Endothelial cell (in vitro differentiated cells): Measurements from ENCODE around the gene TMEM9B. TPM values are rescaled to one million over a fixed set of nuclear protein-coding genes. Genes with fewer than 3 reads are reported as not detected.
"Not testable (repeated sequence)": the region's sequence is repeated elsewhere in the genome, so short reads cannot be mapped to it uniquely, and the experiment has no call there.

Experiments
- DNase-seq: peaks from one replicate; pipeline ENCODE4 v3.0.0; 2021; ENCODE audit warnings: low spot score
- H3K27ac Mint-ChIP-seq: one replicate; pipeline ENCODE4 v1.8.0; 2021; ENCODE audit warnings: mixed read lengths, inconsistent platforms; ENCODE audit not compliant: unreplicated experiment
- H3K27me3 Mint-ChIP-seq: one replicate; pipeline ENCODE4 v1.8.0; 2021; ENCODE audit warnings: mild to moderate bottlenecking, moderate library complexity, mixed read lengths, inconsistent platforms; ENCODE audit not compliant: unreplicated experiment
- H3K36me3 Mint-ChIP-seq: one replicate; pipeline ENCODE4 v1.8.0; 2021; ENCODE audit warnings: mild to moderate bottlenecking, low read depth, mixed read lengths, inconsistent platforms; ENCODE audit not compliant: unreplicated experiment
- H3K4me1 Mint-ChIP-seq: one replicate; pipeline ENCODE4 v1.8.0; 2021; ENCODE audit warnings: mild to moderate bottlenecking, mixed read lengths, inconsistent platforms; ENCODE audit not compliant: unreplicated experiment
- H3K4me3 Mint-ChIP-seq: one replicate; pipeline ENCODE4 v1.8.0; 2021; ENCODE audit warnings: mild to moderate bottlenecking, mixed read lengths, inconsistent platforms; ENCODE audit not compliant: unreplicated experiment
- H3K9me3 Mint-ChIP-seq: one replicate; pipeline ENCODE4 v1.8.0; 2021; ENCODE audit warnings: mixed read lengths, inconsistent platforms; ENCODE audit not compliant: unreplicated experiment
- total RNA-seq: library from RNA; stranded (reverse); fragmentation: NEBNext Ultra II Directional; extraction: Animal tissue kit (Norgen Biotek cat#: 25700); gene quantifications from one replicate; pipeline ENCODE4 v1.2.1, GENCODE V29; 2021; ENCODE audit not compliant: unreplicated experiment
- TF ChIP-seq, protein P1 (sequence below): fragments of 200-600 bp; sonication (generic); IDR thresholded peaks from one replicate; pipeline ENCODE4 v1.5.0; 2021; ENCODE audit warnings: antibody characterized with exemption; ENCODE audit not compliant: unreplicated experiment

Gene TMEM9B
- total RNA-seq, 1 donor from 2014 or later, result 23.4 TPM

DNA sequence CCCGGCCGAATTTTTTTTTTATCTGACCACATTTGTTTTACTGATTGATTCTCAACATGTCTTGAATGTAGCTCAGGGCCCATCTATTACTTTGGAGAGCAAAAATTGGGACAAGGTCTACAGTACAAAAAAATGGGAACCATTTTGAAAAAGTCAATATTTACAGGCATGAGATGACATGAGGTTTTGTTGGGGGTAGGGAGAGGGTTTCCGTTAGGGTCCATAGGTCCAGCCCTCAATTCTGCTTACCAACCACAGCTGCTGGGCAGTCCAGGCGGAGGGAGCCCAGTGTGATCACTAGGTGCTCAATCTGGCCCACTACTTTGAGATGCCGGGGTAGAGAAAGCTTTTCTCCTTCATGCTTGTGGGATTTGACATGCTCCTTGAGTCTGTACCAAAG, 21.2 kb upstream of the TMEM9B start:
- H3K4me1 Mint-ChIP-seq, result no peaks in the 10 kb centered on the region
- H3K27ac Mint-ChIP-seq, result no peak overlapping the region
- no peaks in the 10 kb centered on the region for H3K36me3 Mint-ChIP-seq
- H3K27me3 Mint-ChIP-seq, result peaks cover 3% of the 10 kb centered on the region
- no peak for DNase-seq
- no peaks in the 10 kb centered on the region for H3K9me3 Mint-ChIP-seq
- TF ChIP-seq, protein P1, sequence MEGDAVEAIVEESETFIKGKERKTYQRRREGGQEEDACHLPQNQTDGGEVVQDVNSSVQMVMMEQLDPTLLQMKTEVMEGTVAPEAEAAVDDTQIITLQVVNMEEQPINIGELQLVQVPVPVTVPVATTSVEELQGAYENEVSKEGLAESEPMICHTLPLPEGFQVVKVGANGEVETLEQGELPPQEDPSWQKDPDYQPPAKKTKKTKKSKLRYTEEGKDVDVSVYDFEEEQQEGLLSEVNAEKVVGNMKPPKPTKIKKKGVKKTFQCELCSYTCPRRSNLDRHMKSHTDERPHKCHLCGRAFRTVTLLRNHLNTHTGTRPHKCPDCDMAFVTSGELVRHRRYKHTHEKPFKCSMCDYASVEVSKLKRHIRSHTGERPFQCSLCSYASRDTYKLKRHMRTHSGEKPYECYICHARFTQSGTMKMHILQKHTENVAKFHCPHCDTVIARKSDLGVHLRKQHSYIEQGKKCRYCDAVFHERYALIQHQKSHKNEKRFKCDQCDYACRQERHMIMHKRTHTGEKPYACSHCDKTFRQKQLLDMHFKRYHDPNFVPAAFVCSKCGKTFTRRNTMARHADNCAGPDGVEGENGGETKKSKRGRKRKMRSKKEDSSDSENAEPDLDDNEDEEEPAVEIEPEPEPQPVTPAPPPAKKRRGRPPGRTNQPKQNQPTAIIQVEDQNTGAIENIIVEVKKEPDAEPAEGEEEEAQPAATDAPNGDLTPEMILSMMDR, result no peak
- H3K4me3 Mint-ChIP-seq, result no peak overlapping the region

DNA sequence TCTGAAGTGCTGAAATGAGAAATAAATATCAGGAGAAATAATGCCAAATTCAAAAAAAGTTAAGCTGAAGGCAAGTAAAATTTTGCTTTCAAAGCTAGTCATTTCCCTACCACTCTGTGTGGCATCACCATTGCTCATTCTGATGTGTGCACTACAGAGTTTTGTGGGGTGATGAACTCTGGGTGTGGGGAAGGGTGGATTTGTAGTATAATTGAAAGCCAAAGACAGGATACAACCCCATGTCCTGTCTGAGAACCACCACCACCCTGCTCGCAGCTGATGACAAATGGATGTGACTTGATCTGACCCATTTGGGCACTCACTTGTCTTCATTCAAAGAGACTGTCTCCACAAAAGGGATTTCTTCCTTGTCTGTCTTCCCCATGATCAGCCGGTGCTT, 19.3 kb upstream of the TMEM9B start:
- no peaks in the 10 kb centered on the region for H3K4me1 Mint-ChIP-seq
- H3K36me3 Mint-ChIP-seq, result no peaks in the 10 kb centered on the region
- TF ChIP-seq, protein P1, result no peak
- no peak for DNase-seq
- no peaks in the 10 kb centered on the region for H3K9me3 Mint-ChIP-seq
- no peak overlapping the region for H3K4me3 Mint-ChIP-seq
- H3K27me3 Mint-ChIP-seq, result peaks cover 3% of the 10 kb centered on the region
- no peak overlapping the region for H3K27ac Mint-ChIP-seq

DNA sequence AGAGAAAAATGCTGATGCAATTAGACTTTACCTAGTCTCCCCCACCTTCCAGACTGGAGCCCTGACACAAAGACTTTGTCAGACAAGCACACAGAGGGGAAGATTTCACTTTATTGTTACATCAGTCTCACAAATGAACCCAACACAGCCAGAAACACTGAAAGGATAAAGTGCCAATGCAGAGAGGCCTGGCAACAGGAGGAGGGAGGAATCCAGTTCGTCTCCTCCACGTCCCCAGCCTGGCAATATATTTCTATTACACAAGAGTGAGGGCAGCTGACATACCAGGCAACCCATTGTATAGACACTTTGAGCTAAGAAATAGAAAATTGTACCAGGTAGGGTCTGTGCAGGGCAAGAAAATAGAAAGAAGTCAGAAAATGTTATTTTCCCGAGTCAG, 16.2 kb upstream of the TMEM9B start:
- no peak overlapping the region for H3K27ac Mint-ChIP-seq
- no peak overlapping the region for H3K4me3 Mint-ChIP-seq
- no peaks in the 10 kb centered on the region for H3K9me3 Mint-ChIP-seq
- H3K4me1 Mint-ChIP-seq, result no peaks in the 10 kb centered on the region
- peaks cover 3% of the 10 kb centered on the region for H3K27me3 Mint-ChIP-seq
- H3K36me3 Mint-ChIP-seq, result peaks cover 4% of the 10 kb centered on the region
- TF ChIP-seq, protein P1, result no peak
- no peak for DNase-seq

DNA sequence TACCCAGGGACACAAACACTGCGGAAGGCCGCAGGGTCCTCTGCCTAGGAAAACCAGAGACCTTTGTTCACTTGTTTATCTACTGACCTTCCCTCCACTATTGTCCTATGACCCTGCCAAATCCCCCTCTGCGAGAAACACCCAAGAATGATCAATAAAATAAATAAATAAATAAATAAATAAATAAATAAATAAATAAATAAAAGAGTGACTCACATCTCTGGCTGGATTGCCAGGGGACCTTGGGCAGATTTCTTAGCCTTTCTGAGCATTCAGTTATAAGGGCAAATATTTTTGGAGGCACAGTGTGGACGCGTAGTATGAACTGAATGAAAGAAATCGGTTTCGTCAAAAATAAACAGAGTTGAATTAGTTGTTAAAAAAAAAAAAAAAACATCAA, 15.1 kb upstream of the TMEM9B start:
- not testable (repeated sequence) for H3K27me3 Mint-ChIP-seq, H3K27ac Mint-ChIP-seq, H3K4me3 Mint-ChIP-seq, H3K9me3 Mint-ChIP-seq, H3K36me3 Mint-ChIP-seq, DNase-seq, H3K4me1 Mint-ChIP-seq

DNA sequence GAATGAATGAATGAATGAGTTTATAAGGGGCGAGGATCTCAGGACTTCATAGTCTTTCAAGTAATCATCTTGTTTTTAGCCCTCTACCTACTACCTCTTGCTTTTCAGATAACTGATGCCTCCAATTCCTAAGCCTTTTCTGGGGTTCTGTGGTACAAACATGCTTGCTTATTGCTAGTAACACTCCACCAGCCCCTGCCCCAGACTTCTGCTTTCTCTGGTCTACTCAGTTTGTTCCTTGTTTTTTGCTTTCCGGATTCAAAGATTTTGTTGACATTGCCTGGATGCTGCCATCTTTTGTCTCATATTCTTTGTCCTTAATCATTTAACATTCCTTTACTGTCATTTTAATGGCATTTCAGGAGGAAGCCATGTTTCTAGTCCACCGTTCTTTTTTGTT, 8.9 kb upstream of the TMEM9B start:
- Mint-ChIP-seq H3K9me3 (no peaks in the 10 kb centered on the region), H3K4me3 (no peak overlapping the region), H3K27me3 (no peaks in the 10 kb centered on the region), H3K4me1 (no peaks in the 10 kb centered on the region), H3K27ac (no peak overlapping the region), H3K36me3 (peaks cover 4% of the 10 kb centered on the region)
- TF ChIP-seq, protein P1, result no peak
- no peak for DNase-seq

DNA sequence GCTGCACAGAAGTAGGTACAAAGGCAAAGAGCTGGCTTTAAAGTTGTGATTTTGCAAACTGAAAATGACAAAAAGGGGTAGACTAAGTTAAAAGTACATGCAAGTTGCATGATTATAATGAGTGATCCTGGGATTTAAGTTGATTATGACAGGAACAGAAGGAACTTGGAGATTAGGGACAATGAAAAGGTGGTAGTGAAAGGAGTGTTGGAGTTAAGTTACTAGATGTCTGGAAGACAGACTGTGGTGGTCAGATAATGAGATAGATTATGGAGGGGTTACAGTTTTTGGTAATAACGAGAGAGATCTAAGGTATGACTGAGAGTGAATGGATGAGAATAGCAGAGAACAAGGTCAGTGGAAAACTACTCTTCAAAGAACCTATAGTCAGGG, 7.7 kb upstream of the TMEM9B start:
- Mint-ChIP-seq H3K27me3 (no peaks in the 10 kb centered on the region), H3K27ac (no peak overlapping the region), H3K9me3 (no peaks in the 10 kb centered on the region), H3K36me3 (peaks cover 2% of the 10 kb centered on the region), H3K4me3 (no peak overlapping the region), H3K4me1 (no peaks in the 10 kb centered on the region)
- TF ChIP-seq, protein P1, result no peak
- DNase-seq, result no peak
